Ovary (tissue), 9 donors: ENCODE measurements around the gene TEKT5. TPM values are rescaled to one million over a fixed set of nuclear protein-coding genes. Genes with fewer than 3 reads are reported as not detected.
"Not testable (repeated sequence)": the region's sequence is repeated elsewhere in the genome, so short reads cannot be mapped to it uniquely, and the experiment has no call there.

ENCODE experiments used
- DNase-seq, 5 donors: peaks; one replicate each; pipeline ENCODE4 v3.0.0-alpha.2; 2019 to 2020
- H3K27ac ChIP-seq, 2 donors: fragments of 200-600 bp; one replicate each; pipeline versions ENCODE4 v1.5.1 to v1.8.0; 2019 to 2022
- H3K27me3 ChIP-seq: fragments of 200-600 bp; one replicate; pipeline ENCODE4 v1.8.0; 2022
- H3K36me3 ChIP-seq: fragments of 200-600 bp; sonication (generic); one replicate; pipeline ENCODE4 v1.5.1; 2019
- H3K4me1 ChIP-seq: one replicate; pipeline ENCODE4 v1.8.1; 2013; ENCODE audit warnings: mild to moderate bottlenecking, moderate library complexity; ENCODE audit not compliant: insufficient read depth
- H3K4me3 ChIP-seq: fragments of 200-600 bp; sonication (generic); one replicate; pipeline ENCODE4 v1.5.1; 2017
- H3K9me3 ChIP-seq, 2 donors: fragments of 200-600 bp in 1 of 2; sonication (generic) in 1 of 2; one replicate each; pipeline versions ENCODE4 v1.5.1 to v1.8.1; 2013 to 2019; ENCODE audit warnings: mild to moderate bottlenecking in 1 of 2, moderate library complexity in 1 of 2
- EP300 ChIP-seq: sonication (generic); formaldehyde crosslinking; IDR thresholded peaks from one replicate; pipeline ENCODE4 v1.6.1; 2017; ENCODE audit warnings: antibody characterized with exemption
- POLR2A ChIP-seq: fragments of 450-650 bp; IDR thresholded peaks from one replicate; pipeline ENCODE4 v1.6.1; 2017; ENCODE audit warnings: antibody characterized with exemption, mild to moderate bottlenecking, moderate library complexity
- WGBS, 3 donors: extraction: QIAGEN DNeasy Blood & Tissue Kit in 1 of 3; methylation state at CpG; one replicate each; pipeline versions ENCODE4 v1.1.5 to v1.1.7; 2013 to 2017; 5-methylcytosine and 5-hydroxymethylcytosine counted together
- intact Hi-C, 4 donors: fragments of 100-400 bp; cut with DNase I; formaldehyde crosslinking; loops; one replicate each; pipeline versions ENCODE4 v1.11.0 to v1.15.1; 2022 to 2023
- polyA plus RNA-seq, 2 donors: library from polyadenylated mRNA; stranded (reverse); fragments of 200-250 nt in 1 of 2; fragments of 350-450 nt in 1 of 2; fragmentation: Illumina TruSeq in 1 of 2; extraction: RNeasy Lipid Tissue Mini Kit (QIAGEN cat#74804) in 1 of 2; gene quantifications; one replicate each; pipeline ENCODE4 v1.2.3, GENCODE V29; 2013 to 2014
- total RNA-seq, 7 donors: library from RNA; depleted of rRNA in 2 of 7; stranded (reverse); fragments of >200 nt in 2 of 7; fragmentation: NEBNext Ultra II Directional in 3 of 7; extraction: Animal tissue kit (Norgen Biotek cat#: 25700) in 3 of 7; gene quantifications; one replicate each; pipeline versions ENCODE4 v1.1.0 to v1.2.4, GENCODE V29; 2016 to 2023
- TF ChIP-seq, protein P1 (sequence below), 3 donors: fragments of 450-650 bp in 2 of 3; fragments of 200-600 bp in 1 of 3; IDR thresholded peaks; one replicate each; pipeline versions ENCODE4 v1.5.1 to v1.8.0; 2016 to 2022; ENCODE audit warnings: antibody characterized with exemption in 3 of 3, mild to moderate bottlenecking in 1 of 3
- donor health status: DM: no; HTN: no; CAD: no; lungs with moderate emphysema.
- donor health status: DM: no; HTN: no; CAD: no.
- donor health status: Bipolar disorder and iron deficiency.
- donor health status: DM: yes; HTN: yes; CAD: no.
- donor health status: DM: no; HTN: no; CAD: no.
- donor health status: DM: yes; HTN: yes; CAD: no.

Gene TEKT5
- total and polyA plus RNA-seq, 9 donors = 0.28 to 0.90 (median 0.44) TPM; not detected in 3

DNA sequence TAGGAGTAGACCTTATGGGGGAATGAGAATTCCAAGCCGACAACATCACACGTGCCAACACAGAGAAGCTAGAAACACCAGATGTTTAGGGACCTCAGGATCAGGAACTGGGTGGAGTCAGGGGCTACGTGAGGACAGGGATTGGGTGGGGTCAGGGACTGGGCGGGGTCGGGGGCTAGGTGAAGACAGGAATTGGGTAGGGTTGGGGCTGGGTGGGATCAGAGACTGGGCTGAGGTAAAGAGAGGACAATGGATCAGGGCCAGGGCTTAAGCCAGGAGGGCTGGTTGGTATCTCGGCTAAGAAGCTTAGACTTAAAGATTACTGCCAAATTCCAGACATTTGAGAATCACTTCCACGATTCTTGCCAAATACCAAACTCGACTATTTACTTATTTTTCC lies 11.6 kb downstream of the TEKT5 start:
- no peak for DNase-seq
- TF ChIP-seq POLR2A = no peak
- TF ChIP-seq, protein P1, sequence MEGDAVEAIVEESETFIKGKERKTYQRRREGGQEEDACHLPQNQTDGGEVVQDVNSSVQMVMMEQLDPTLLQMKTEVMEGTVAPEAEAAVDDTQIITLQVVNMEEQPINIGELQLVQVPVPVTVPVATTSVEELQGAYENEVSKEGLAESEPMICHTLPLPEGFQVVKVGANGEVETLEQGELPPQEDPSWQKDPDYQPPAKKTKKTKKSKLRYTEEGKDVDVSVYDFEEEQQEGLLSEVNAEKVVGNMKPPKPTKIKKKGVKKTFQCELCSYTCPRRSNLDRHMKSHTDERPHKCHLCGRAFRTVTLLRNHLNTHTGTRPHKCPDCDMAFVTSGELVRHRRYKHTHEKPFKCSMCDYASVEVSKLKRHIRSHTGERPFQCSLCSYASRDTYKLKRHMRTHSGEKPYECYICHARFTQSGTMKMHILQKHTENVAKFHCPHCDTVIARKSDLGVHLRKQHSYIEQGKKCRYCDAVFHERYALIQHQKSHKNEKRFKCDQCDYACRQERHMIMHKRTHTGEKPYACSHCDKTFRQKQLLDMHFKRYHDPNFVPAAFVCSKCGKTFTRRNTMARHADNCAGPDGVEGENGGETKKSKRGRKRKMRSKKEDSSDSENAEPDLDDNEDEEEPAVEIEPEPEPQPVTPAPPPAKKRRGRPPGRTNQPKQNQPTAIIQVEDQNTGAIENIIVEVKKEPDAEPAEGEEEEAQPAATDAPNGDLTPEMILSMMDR (IDR thresholded peaks at IDR 0.05) = no peak
- TF ChIP-seq EP300 = no peak
- Histone ChIP-seq H3K4me3 (no peak overlapping the region), H3K36me3 (no peaks in the 10 kb centered on the region), H3K27me3 (no peaks in the 10 kb centered on the region), H3K27ac (no peak overlapping the region), H3K4me1 (peaks cover 4% of the 10 kb centered on the region), H3K9me3 (no peaks in the 10 kb centered on the region)
- WGBS, 3 donors = 18 to 42% (median 22%) methylated on average over 7 to 8 of the region's 8 CpGs
- intact Hi-C loops = no loop called here

DNA sequence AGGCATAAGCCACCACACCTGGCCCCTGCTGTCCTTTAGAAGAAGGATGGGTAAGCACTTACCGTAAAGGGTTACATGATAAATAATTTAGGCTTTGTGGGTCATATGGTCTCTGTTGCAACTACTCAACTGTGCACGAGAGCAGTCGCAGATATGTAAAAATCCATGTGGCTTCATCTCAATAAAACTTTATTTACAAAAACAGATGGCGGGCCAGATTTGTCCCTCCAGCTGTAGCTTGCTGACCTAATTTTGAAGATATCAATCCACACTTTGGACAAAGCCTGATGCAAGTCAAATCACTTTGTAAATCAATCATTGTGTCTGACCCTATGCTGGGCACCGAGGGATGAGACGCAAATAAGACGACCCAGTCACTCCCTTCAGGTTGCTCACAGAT lies 12.1 kb downstream of the TEKT5 start:
- Histone ChIP-seq H3K36me3 (no peaks in the 10 kb centered on the region), H3K9me3 (no peaks in the 10 kb centered on the region), H3K27ac (no peak overlapping the region), H3K27me3 (no peaks in the 10 kb centered on the region), H3K4me3 (no peak overlapping the region), H3K4me1 (peaks cover 4% of the 10 kb centered on the region)
- no peak for TF ChIP-seq EP300
- no peak for TF ChIP-seq POLR2A
- TF ChIP-seq, protein P1 (IDR thresholded peaks at IDR 0.05) = no peak
- DNase-seq = no peak
- WGBS, 3 donors = 83 to 93% (median 92%) methylated on average over 7 of the region's 7 CpGs
- intact Hi-C loops = no loop called here

DNA sequence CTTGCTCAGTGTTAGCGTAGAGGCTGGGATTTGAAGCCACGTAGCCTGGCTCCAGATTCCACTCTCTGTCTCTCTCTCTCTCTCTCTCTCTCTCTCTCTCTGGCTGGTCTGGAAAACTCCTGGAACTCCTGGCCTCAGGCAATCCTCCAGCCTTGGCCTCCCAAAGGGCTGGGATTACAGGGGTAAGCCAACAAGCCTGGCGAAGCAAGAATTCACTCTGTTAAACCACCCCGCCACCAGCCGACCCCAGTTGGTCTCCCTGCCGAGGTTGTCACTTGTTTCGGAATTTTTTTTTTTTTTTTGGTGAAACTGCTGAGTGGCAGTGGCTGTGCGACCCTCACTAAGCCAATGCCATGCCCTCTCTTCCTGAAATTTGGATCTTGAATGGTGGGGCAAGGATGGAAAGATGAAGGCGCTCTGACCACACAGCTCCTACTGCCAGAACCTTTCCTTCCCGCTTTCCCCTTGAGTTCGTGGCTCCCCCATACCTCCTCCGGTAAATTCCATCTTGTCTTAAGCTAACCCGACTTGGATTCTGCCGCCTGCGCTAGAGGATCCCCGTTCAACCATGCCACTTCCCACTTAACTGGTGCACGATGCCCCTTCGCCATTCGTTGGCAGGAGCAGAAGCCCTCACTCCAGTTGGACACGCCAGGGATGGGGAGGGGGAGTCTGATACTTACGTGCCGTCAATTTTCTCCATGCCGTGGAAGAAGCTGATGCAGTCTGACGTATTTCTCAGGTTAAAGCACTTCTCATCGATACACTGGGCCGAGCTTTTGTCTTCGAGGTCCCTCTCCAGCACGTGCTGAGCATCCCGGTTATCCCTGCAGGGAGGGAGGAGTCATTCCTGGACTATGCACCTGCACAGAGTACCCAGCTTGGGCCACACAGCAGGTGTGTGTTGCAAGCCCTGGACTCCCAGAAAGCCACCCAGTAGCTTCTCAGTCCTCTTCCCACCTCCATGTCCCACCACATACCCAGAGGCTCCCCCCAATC lies 13.1 kb downstream of the TEKT5 start:
- Histone ChIP-seq H3K4me3 (no peak overlapping the region), H3K9me3 (no peaks in the 10 kb centered on the region), H3K36me3 (no peaks in the 10 kb centered on the region), H3K4me1 (peaks cover 4% of the 10 kb centered on the region), H3K27me3 (no peaks in the 10 kb centered on the region), H3K27ac (no peak overlapping the region)
- intact Hi-C loops = no loop called here
- WGBS, 3 donors = 82 to 90% (median 88%) methylated on average over 29 of the region's 29 CpGs
- no peak for DNase-seq
- no peak for TF ChIP-seq POLR2A
- TF ChIP-seq, protein P1 (IDR thresholded peaks at IDR 0.05) = no peak
- TF ChIP-seq EP300 = no peak

DNA sequence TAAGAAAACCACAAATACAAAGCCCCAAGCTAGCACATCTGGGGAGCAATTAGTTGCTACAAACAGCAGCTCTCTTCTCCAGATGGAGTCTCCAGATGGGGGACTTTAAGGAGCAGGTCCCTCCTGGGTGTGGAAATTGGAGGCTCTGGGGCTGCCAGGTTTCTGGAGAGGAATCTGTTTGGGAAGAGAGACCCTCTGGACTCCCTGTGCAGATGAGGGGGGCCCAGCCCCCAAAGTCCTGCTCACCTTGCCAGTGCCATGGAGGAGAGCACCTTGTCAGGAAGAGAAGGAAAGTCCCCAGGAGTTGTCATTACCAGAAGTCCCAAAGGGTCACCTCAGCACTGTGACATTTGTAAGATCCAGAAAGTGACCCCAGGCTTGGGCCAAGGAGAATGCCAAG lies 14.8 kb downstream of the TEKT5 start:
- H3K9me3 ChIP-seq = no peaks in the 10 kb centered on the region
- no peak overlapping the region for H3K4me3 ChIP-seq
- no peak overlapping the region for H3K27ac ChIP-seq
- no peak for DNase-seq
- intact Hi-C loops = no loop called here
- H3K36me3 ChIP-seq = no peaks in the 10 kb centered on the region
- H3K4me1 ChIP-seq = peaks cover 4% of the 10 kb centered on the region
- H3K27me3 ChIP-seq = no peaks in the 10 kb centered on the region
- TF ChIP-seq POLR2A = no peak
- TF ChIP-seq, protein P1 (IDR thresholded peaks at IDR 0.05) = no peak
- no peak for TF ChIP-seq EP300

DNA sequence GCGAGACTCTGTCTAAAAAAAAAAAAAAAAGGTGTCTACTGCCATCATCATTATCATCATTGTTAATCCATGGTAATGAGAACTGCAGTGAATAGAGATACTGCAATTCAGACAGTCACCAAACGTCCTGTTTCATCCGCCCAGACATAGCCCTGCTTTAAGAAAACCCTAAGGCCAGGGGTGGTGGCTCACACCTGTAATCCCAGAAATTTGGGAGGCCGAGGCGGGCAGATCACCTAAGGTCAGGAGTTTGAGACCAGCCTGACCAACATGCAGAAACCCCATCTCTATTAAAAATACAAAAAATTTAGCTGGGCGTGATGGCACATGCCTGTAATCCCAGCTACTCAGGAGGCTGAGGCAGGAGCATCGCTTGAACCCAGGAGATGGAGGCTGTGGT lies 15.3 kb downstream of the TEKT5 start:
- H3K27me3 ChIP-seq, DNase-seq, H3K36me3 ChIP-seq, H3K4me1 ChIP-seq, H3K27ac ChIP-seq, intact Hi-C loops, H3K4me3 ChIP-seq, H3K9me3 ChIP-seq: not testable (repeated sequence)
- 86 to 97% (median 95%) methylated on average over 7 of the region's 7 CpGs for WGBS, 3 donors
